ENCODE measurements around the gene TMEM88. TPM values are rescaled to one million over a fixed set of nuclear protein-coding genes. Genes with fewer than 3 reads are reported as not detected.
A peak's percentile ranks its signal among the peaks of the same experiment; 100 is the strongest.

TMEM88 gene
- total and polyA plus RNA-seq, 2 of the 13 experiments (the other 11 are each of a cell fraction or from before 2014, with no cell fraction given) = 0.31 to 0.66 TPM

- TF ChIP-seq AHDC1 (CRISPR knock-in tag; IDR thresholded peaks at IDR 0.05; ENCODE audit: borderline replicate concordance) = no peak
- peak; percentile 18; the same call in 1 of the 2 replicates for TF ChIP-seq ZBTB38 (CRISPR knock-in tag; IDR thresholded peaks at IDR 0.05)
- no peak for TF ChIP-seq SMAD1 (CRISPR knock-in tag; IDR thresholded peaks at IDR 0.05; ENCODE audit: borderline replicate concordance, low read depth)
- TF ChIP-seq XBP1 (CRISPR knock-in tag; IDR thresholded peaks at IDR 0.05) = no peak
These were observed at the start of gene TMEM88 (continued) for GRCh38 chr17:7854851-7855659.

DNA sequence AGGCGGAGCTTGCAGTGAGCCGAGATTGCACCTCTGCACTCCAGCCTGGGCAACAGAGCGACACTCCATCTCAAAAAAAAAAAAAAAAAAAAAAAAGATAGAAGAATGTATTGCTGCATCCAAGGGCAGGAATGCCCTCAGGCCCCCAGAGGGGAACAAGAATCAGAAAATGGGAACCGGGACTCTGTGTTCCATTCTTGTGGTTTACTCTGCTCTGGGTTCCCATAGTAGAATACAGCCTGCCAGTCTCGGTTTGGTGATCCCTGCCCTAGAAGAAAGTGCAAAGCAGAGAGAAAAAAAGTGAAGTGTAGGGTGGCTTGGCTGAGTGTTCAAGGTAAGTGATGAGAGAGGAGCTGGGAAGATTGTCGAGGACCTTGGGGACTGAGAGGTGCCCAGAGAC is 48.3 kb upstream of the TMEM88 start:
- intact Hi-C loops (cut with micrococcal nuclease; ENCODE audit: unreplicated experiment) = no loop called here
- Histone ChIP-seq H3K9me3 (ENCODE audit: low read length) (no peaks in the 10 kb centered on the region), H3K9ac (ENCODE audit: insufficient read depth, low read depth, low read length) (no peak overlapping the region), H3K4me2 (ENCODE audit: low read depth, low read length) (no peak overlapping the region), H3K79me2 (ENCODE audit: insufficient read depth, low read length) (no peaks in the 10 kb centered on the region), H3K27me3 (ENCODE audit: control insufficient read depth in 1 of 2, insufficient read depth in 2 of 2, low read length in 2 of 2) (peaks cover 0 to 24% of the 10 kb centered on the region in 2 experiments; a peak in 3 of 5 replicates), H4K20me1 (ENCODE audit: insufficient read depth, low read length) (no peaks in the 10 kb centered on the region), H3K36me3 (replicated peaks in 1 of 2; ENCODE audit: control insufficient read depth in 1 of 2, insufficient read depth in 2 of 2, low read length in 2 of 2) (no peaks in the 10 kb centered on the region), H3K4me1 (ENCODE audit: insufficient read depth, low read length) (no peaks in the 10 kb centered on the region), H3K27ac (ENCODE audit: extremely low read length, insufficient read depth, low read length) (no peak overlapping the region), H3K4me3 (replicated peaks in 1 of 3; ENCODE audit: insufficient read depth in 1 of 3, low read depth in 2 of 3, low read length in 3 of 3) (no peak overlapping the region), H2AFZ (ENCODE audit: low read length) (no peak overlapping the region)
- ATAC-seq (no peak), DNase-seq (ENCODE audit: low spot score) (no peak), FAIRE-seq (no peak)
- ChIA-PET CTCF (ENCODE audit: low intra/inter-chr PET ratio, low total read pairs) (no interaction called here), POLR2A (no interaction called here)
- 29% methylated on average over 6 of the region's 6 CpGs for WGBS (ENCODE audit: low lambda C conversion rate)
- BruUV-seq (replicated peaks) = no TSS peak
- no peak for TF ChIP-seq ZNF784 (CRISPR knock-in tag; IDR thresholded peaks at IDR 0.05; ENCODE audit: borderline replicate concordance)
- no peak for TF ChIP-seq ZFX (CRISPR knock-in tag; IDR thresholded peaks at IDR 0.05; ENCODE audit: low read depth)
- no peak for TF ChIP-seq GATAD1 (CRISPR knock-in tag; IDR thresholded peaks at IDR 0.05)
- TF ChIP-seq ZNF782 (CRISPR knock-in tag; IDR thresholded peaks at IDR 0.05; ENCODE audit: borderline replicate concordance) = no peak
- no peak for TF ChIP-seq MAFF (IDR thresholded peaks at IDR 0.05; ENCODE audit: low read depth, low read length)
- no peak for TF ChIP-seq MAFK (conservative IDR thresholded peaks at IDR 0.05 in 1 of 2, IDR thresholded peaks at IDR 0.05 in 1 of 2; ENCODE audit: low read length in 2 of 2)
- no peak for TF ChIP-seq ISX (CRISPR knock-in tag; conservative IDR thresholded peaks at IDR 0.05)
- TF ChIP-seq ZNF317 (CRISPR knock-in tag; IDR thresholded peaks at IDR 0.05) = no peak
- TF ChIP-seq ZNF850 (CRISPR knock-in tag; conservative IDR thresholded peaks at IDR 0.05) = no peak
- in situ Hi-C loops (cut with HindIII; ENCODE audit: extremely low pct_ligation_motif_present, low pct_unique_long_range_greater_than_20kb) = no loop called here

All from HepG2 (cell line).